Thyroid gland (tissue), 4 donors: ENCODE measurements around the gene CREB5. TPM values are rescaled to one million over a fixed set of nuclear protein-coding genes. Genes with fewer than 3 reads are reported as not detected.

Experiments
- DNase-seq, 2 donors: peaks; one replicate each; pipeline ENCODE4 v3.0.0-alpha.2; 2019
- H3K27ac ChIP-seq, 3 donors: fragments of 200-600 bp; sonication (generic); 1 replicate in 2 of 3; 2 replicates in 1 of 3; pipeline ENCODE4 v1.5.1; 2016 to 2019; ENCODE audit warnings: mild to moderate bottlenecking in 1 of 3, moderate library complexity in 1 of 3
- H3K27me3 ChIP-seq: fragments of 200-600 bp; sonication (generic); one replicate; pipeline ENCODE4 v1.5.1; 2019
- H3K36me3 ChIP-seq, 2 donors: fragments of 200-600 bp; sonication (generic); one replicate each; pipeline ENCODE4 v1.5.1; 2016 to 2019
- H3K4me1 ChIP-seq, 2 donors: fragments of 200-600 bp; sonication (generic); one replicate each; pipeline ENCODE4 v1.5.1; 2017 to 2019
- H3K4me3 ChIP-seq, 3 donors: fragments of 200-600 bp; sonication (generic); replicated peaks in 1 of 3; 1 replicate in 2 of 3; 2 replicates in 1 of 3; pipeline ENCODE4 v1.5.1; 2016; ENCODE audit warnings: mild to moderate bottlenecking in 1 of 3
- H3K9me3 ChIP-seq: fragments of 200-600 bp; sonication (generic); one replicate; pipeline ENCODE4 v1.5.1; 2017
- POLR2A ChIP-seq, 2 donors: fragments of 450-650 bp; IDR thresholded peaks; one replicate each; pipeline ENCODE4 v1.6.1; 2017; ENCODE audit warnings: antibody characterized with exemption in 2 of 2, mild to moderate bottlenecking in 2 of 2, moderate library complexity in 1 of 2
- WGBS, 2 donors: methylation state at CpG; one replicate each; pipeline ENCODE4 v1.1.5; 2017; 5-methylcytosine and 5-hydroxymethylcytosine counted together
- intact Hi-C: fragments of 100-400 bp; cut with DNase I; formaldehyde crosslinking; loops from one replicate; pipeline ENCODE4 v1.15.1; 2023
- total RNA-seq, 4 donors: library from RNA; depleted of rRNA; stranded (reverse); fragments of >200 nt; gene quantifications; one replicate each; pipeline ENCODE4 v1.2.3, GENCODE V29; 2016
- TF ChIP-seq, protein P1 (sequence below), 6 experiments: fragments of 200-600 bp in 3 of 6; fragments of 450-650 bp in 3 of 6; sonication (generic) in 3 of 6; IDR thresholded peaks; one replicate each; pipeline ENCODE4 v1.5.1; 2016 to 2019; ENCODE audit warnings: antibody characterized with exemption in 6 of 6, mild to moderate bottlenecking in 2 of 6, inconsistent platforms in 1 of 6, moderate library complexity in 1 of 6

The CREB5 gene
- total RNA-seq, 4 donors from 2014 or later: 2.5 to 13.6 (median 6.5) TPM

DNA sequence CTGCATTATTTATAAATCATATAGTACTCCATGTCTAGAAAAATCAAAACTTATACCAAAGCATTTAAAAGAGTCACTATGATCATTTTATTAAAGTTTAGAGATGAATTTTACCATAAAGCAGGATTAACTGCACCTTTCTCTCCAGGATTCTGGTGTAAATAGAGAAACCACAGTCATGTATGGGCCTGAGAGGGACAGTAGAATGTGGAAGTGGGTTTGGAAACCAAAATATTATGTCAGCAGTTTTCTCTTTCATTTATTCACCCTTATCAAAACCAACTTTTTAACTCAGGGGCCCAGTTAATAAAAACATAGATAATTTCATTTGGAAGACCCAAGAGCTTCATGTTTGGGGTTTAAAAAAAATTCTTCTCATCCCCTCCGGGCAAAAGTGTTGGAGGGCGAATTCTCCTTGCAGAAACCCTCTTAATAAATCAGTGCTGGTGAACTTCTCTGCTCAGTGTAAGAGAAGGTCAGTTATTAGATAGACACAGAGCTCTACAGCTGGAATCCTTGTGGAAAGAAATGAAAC, 266.2 kb downstream of the CREB5 start:
- H3K27ac ChIP-seq: no peak overlapping the region
- H3K4me3 ChIP-seq: no peak overlapping the region
- H3K27me3 ChIP-seq: no peaks in the 10 kb centered on the region
- H3K36me3 ChIP-seq: no peaks in the 10 kb centered on the region
- intact Hi-C loops: no loop called here
- TF ChIP-seq, protein P1, sequence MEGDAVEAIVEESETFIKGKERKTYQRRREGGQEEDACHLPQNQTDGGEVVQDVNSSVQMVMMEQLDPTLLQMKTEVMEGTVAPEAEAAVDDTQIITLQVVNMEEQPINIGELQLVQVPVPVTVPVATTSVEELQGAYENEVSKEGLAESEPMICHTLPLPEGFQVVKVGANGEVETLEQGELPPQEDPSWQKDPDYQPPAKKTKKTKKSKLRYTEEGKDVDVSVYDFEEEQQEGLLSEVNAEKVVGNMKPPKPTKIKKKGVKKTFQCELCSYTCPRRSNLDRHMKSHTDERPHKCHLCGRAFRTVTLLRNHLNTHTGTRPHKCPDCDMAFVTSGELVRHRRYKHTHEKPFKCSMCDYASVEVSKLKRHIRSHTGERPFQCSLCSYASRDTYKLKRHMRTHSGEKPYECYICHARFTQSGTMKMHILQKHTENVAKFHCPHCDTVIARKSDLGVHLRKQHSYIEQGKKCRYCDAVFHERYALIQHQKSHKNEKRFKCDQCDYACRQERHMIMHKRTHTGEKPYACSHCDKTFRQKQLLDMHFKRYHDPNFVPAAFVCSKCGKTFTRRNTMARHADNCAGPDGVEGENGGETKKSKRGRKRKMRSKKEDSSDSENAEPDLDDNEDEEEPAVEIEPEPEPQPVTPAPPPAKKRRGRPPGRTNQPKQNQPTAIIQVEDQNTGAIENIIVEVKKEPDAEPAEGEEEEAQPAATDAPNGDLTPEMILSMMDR (IDR thresholded peaks at IDR 0.05): no peak
- TF ChIP-seq POLR2A (IDR thresholded peaks at IDR 0.05): no peak
- no peak for DNase-seq
- WGBS, 2 donors: 60 to 73% methylated on average over 2 of the region's 2 CpGs
- H3K4me1 ChIP-seq: no peaks in the 10 kb centered on the region
- H3K9me3 ChIP-seq: no peaks in the 10 kb centered on the region

DNA sequence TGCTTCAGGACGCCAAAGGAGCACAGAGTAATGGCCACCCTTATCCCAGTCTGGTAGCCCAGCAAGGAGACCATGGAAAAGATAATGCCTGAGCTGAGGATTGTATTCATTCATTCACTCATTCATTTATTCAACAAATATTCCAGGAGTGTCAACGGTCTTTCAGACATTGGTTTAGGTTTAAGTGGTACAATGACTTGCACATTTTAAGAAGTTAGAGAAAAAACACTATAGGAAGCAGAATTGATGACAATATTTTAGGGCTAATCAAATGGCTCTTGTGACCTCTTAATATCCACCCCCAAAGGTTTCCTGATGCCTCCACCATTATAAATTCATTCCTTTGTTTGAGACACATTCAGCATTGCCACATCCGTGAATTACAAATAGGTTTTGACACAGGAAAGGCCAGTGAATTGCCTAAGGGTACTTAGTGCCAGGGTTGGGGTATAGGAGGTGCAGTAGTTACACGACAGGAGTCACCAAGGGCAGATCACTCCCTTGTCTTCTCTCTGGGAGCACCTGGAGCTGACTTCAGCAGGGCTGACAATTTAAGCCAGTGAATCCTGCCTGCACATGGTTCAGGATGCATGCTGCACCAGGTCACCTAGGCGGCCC, 269.5 kb downstream of the CREB5 start:
- Histone ChIP-seq H3K9me3 (no peaks in the 10 kb centered on the region), H3K4me3 (no peak overlapping the region), H3K4me1 (peaks cover 9 to 17% of the 10 kb centered on the region in 2 donors), H3K36me3 (no peaks in the 10 kb centered on the region), H3K27me3 (no peaks in the 10 kb centered on the region), H3K27ac (no peak overlapping the region)
- DNase-seq: no peak
- WGBS, 2 donors: 77 to 89% methylated on average over 5 of the region's 5 CpGs
- intact Hi-C loops: no loop called here
- TF ChIP-seq POLR2A (IDR thresholded peaks at IDR 0.05): no peak
- TF ChIP-seq, protein P1 (IDR thresholded peaks at IDR 0.05): no peak

DNA sequence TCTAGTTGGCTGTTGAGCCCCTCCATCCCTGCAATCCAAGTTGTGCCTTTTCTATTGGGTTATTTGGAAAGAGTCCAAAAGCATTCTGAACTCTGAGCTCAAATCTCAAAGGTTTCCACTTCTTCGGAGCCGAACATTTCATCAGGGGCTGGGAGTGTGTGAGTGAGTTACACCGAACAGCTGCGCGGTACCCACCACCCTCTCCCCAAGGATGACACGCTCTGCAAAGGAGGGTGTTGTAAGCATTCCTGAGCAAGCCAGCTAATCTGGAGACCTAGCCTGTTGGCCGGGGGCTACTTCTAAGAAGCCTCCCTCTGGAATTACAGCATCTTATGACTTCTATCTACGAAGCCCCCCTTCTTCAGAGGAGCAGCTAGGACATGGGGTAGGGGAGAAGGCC, 270.5 kb downstream of the CREB5 start:
- H3K4me3 ChIP-seq: no peak overlapping the region
- no peaks in the 10 kb centered on the region for H3K9me3 ChIP-seq
- intact Hi-C loops: no loop called here
- no peaks in the 10 kb centered on the region for H3K36me3 ChIP-seq
- TF ChIP-seq, protein P1 (IDR thresholded peaks at IDR 0.05): no peak
- no peak for TF ChIP-seq POLR2A (IDR thresholded peaks at IDR 0.05)
- no peak for DNase-seq
- WGBS, 2 donors: 83 to 89% methylated on average over 8 of the region's 8 CpGs
- no peak overlapping the region for H3K27ac ChIP-seq
- no peaks in the 10 kb centered on the region for H3K27me3 ChIP-seq
- peaks cover 9 to 20% of the 10 kb centered on the region in 2 donors for H3K4me1 ChIP-seq

DNA sequence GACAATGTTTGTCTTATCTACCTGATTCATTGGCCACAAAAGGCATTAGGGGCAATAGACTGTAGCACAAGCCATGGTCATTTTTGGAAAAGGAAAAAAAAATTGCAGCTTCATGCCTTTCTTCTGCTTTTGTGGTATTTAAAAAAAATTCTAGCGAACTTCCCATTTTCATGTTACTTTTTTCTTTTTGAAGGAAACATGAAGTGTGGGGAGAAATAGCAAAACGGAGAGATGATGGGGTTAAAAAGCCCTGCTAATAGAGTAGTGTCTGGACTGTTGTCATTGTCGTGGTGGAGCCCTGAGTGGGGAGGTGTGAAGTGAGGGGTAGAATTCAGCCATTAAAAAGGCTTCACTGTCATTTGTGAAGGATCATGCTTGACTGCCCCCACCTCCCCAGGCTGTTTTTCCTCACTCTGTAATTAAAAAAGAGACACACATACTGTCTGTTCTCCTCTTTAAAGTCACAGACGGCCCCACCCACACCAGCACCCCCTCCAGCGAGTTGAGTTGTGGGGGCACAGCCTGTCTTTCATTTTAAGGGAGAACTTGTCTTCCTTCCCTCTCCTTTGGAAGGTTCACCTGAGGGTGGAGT, 272.4 kb downstream of the CREB5 start:
- peak overlapping the region in 1 of 3 donors; percentile 41 for H3K27ac ChIP-seq
- H3K36me3 ChIP-seq: no peaks in the 10 kb centered on the region
- H3K4me1 ChIP-seq: peaks cover 9 to 36% of the 10 kb centered on the region in 2 donors
- H3K27me3 ChIP-seq: no peaks in the 10 kb centered on the region
- no peak for TF ChIP-seq POLR2A (IDR thresholded peaks at IDR 0.05)
- TF ChIP-seq, protein P1 (IDR thresholded peaks at IDR 0.05): no peak
- 37 to 44% methylated on average over 5 of the region's 5 CpGs for WGBS, 2 donors
- intact Hi-C loops: no loop called here
- H3K4me3 ChIP-seq: no peak overlapping the region
- H3K9me3 ChIP-seq: no peaks in the 10 kb centered on the region
- no peak for DNase-seq

DNA sequence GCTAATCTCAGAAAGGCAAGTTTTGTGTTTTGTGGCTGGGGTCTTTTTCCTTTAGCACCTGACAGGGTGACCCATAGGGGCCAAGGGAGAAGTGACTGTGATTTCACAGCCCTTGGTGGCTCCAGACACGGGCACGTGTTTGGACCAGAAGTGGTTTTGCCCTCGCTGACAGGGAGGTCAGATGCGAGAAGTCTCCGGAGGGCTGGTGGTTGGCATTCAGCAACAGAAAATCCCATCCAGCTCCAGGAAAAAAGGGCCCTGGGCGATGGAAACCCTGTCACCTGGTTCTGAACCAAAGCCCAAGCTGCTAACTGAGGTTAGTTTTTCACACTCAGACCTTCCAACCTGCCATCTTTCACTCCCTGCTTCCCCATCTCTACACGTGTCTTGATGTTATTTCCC, 272.9 kb downstream of the CREB5 start:
- WGBS, 2 donors: 42 to 45% methylated on average over 7 of the region's 7 CpGs
- Histone ChIP-seq H3K27ac (peak overlapping the region in 2 of 3 donors; percentile 41 to 74), H3K4me1 (peaks cover 9 to 36% of the 10 kb centered on the region in 2 donors), H3K27me3 (no peaks in the 10 kb centered on the region), H3K9me3 (no peaks in the 10 kb centered on the region), H3K4me3 (no peak overlapping the region), H3K36me3 (no peaks in the 10 kb centered on the region)
- intact Hi-C loops: no loop called here
- peak; percentile 19 to 26 for DNase-seq
- TF ChIP-seq, protein P1 (IDR thresholded peaks at IDR 0.05): no peak
- no peak for TF ChIP-seq POLR2A (IDR thresholded peaks at IDR 0.05)
